Measurements from ENCODE around the gene SLC44A3. TPM values are rescaled to one million over a fixed set of nuclear protein-coding genes. Genes with fewer than 3 reads are reported as not detected.
A peak's percentile ranks its signal among the peaks of the same experiment; 100 is the strongest.

Gene SLC44A3
- total RNA-seq (3.2 and 17.8 TPM in 2 replicates), polyA plus RNA-seq (1.1 and 1.2 TPM in 2 replicates)

GRCh38 chr1:94819945-94820746, at the start of gene SLC44A3:
SLC44A3 (plus strand) TSS chr1:94820357; CDS start chr1:94820452, 95 bp downstream.
- Histone ChIP-seq H3K9me3 (ENCODE audit: low read depth) (no peaks in the 10 kb centered on the region), H3K4me3 (peak within 1 kb of the TSS; percentile 67), H3K27ac (peak within 1 kb of the TSS; percentile 5), H3K4me1 (ENCODE audit: low read depth) (no peaks in the 10 kb centered on the region), H3K27me3 (peaks cover 36% of the 10 kb centered on the region), H3K36me3 (no peaks in the 10 kb centered on the region)
- peak; percentile 73 to 78 for DNase-seq (ENCODE audit: low read depth in 1 of 2, low spot score in 1 of 2)
- peak; percentile 32 for TF ChIP-seq CTCF (IDR thresholded peaks at IDR 0.05; ENCODE audit: low read depth, low read length)

- Histone ChIP-seq H3K4me1 (ENCODE audit: low read depth) (no peaks in the 10 kb centered on the region), H3K27me3 (no peaks in the 10 kb centered on the region), H3K4me3 (no peak overlapping the region), H3K9me3 (ENCODE audit: low read depth) (no peaks in the 10 kb centered on the region), H3K27ac (no peak overlapping the region), H3K36me3 (no peaks in the 10 kb centered on the region)
- peak in 1 of 2 donors; percentile 40 for DNase-seq (ENCODE audit: low read depth in 1 of 2, low spot score in 1 of 2)
- TF ChIP-seq CTCF (IDR thresholded peaks at IDR 0.05; ENCODE audit: low read depth, low read length) = no peak
These were observed 47.9 kb upstream of the SLC44A3 start for GRCh38 chr1:94772230-94772641.

GRCh38 chr1:94772845-94773244, 47.3 kb upstream of the SLC44A3 start:
- Histone ChIP-seq H3K4me3 (no peak overlapping the region), H3K27ac (no peak overlapping the region), H3K9me3 (ENCODE audit: low read depth) (no peaks in the 10 kb centered on the region), H3K27me3 (no peaks in the 10 kb centered on the region), H3K4me1 (ENCODE audit: low read depth) (no peaks in the 10 kb centered on the region), H3K36me3 (no peaks in the 10 kb centered on the region)
- no peak for TF ChIP-seq CTCF (IDR thresholded peaks at IDR 0.05; ENCODE audit: low read depth, low read length)
- no peak for DNase-seq (ENCODE audit: low read depth in 1 of 2, low spot score in 1 of 2)

- no peaks in the 10 kb centered on the region for H3K36me3 ChIP-seq
- no peak for TF ChIP-seq CTCF (IDR thresholded peaks at IDR 0.05; ENCODE audit: low read depth, low read length)
- no peak overlapping the region for H3K4me3 ChIP-seq
- H3K4me1 ChIP-seq (ENCODE audit: low read depth) = no peaks in the 10 kb centered on the region
- H3K27ac ChIP-seq = no peak overlapping the region
- H3K27me3 ChIP-seq = no peaks in the 10 kb centered on the region
- no peaks in the 10 kb centered on the region for H3K9me3 ChIP-seq (ENCODE audit: low read depth)
- DNase-seq (ENCODE audit: low read depth in 1 of 2, low spot score in 1 of 2) = no peak
These were observed 46.8 kb upstream of the SLC44A3 start for GRCh38 chr1:94773296-94773809.

GRCh38 chr1:94773931-94774422, 46.2 kb upstream of the SLC44A3 start:
- H3K36me3 ChIP-seq = no peaks in the 10 kb centered on the region
- H3K27ac ChIP-seq = no peak overlapping the region
- TF ChIP-seq CTCF (IDR thresholded peaks at IDR 0.05; ENCODE audit: low read depth, low read length) = no peak
- H3K4me3 ChIP-seq = no peak overlapping the region
- peak in 1 of 2 donors; percentile 40 for DNase-seq (ENCODE audit: low read depth in 1 of 2, low spot score in 1 of 2)
- no peaks in the 10 kb centered on the region for H3K9me3 ChIP-seq (ENCODE audit: low read depth)
- no peaks in the 10 kb centered on the region for H3K27me3 ChIP-seq
- H3K4me1 ChIP-seq (ENCODE audit: low read depth) = no peaks in the 10 kb centered on the region
